GM19193 (cell line): Measurements from ENCODE around the gene MFSD2A.

Source experiments
- POLR2A ChIP-seq: IDR thresholded peaks from 4 replicates; pipeline ENCODE4 v1.6.1; 2011; ENCODE audit not compliant: insufficient read depth, insufficient read length; ENCODE audit errors: extremely low read depth

Gene MFSD2A

DNA sequence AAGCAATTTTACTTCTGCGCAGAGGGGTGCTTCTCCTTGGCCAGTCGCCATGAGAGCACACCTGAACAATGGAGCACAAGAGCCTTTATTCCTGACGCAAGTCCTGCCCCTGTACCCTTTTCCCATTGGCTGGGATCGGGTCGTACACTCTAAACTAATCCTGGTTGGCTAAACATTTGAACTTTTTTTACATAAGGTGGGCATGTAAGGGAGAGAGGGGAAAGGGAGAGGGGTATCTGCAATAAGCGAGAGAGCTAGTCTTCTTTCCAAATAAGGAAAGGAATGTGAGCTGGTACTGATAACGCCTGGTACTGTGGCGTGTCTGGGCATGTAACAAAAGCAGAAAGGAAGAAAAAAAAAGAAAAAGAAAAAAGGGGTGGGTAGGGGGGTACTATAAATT, 21.8 kb downstream of the MFSD2A start:
- no peak for TF ChIP-seq POLR2A

- no peak for TF ChIP-seq POLR2A
Observed at GRCh38 chr1:39977202-39977601, 22.3 kb downstream of the MFSD2A start.

DNA sequence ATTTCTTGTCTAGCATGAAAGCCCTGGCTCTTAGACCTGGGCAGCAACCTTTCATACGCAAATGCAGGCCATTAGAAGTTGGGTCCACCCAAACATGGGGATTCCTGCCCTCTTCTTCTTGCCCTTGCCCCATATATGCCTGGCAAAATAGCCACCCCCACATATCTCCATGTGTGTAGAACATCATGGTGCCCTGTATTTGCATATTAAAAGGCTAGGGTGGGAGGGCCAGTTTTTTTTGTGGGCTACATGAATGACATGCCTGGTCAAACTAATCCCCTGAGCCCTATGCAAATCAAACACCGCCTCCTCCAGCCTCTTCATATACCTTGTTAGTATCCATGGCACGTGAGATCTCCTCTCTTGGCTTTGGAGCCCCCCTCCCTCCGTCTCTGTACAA, 24.7 kb downstream of the MFSD2A start:
- no peak for TF ChIP-seq POLR2A

- no peak for TF ChIP-seq POLR2A
Observed at GRCh38 chr1:39980555-39981313, 25.8 kb downstream of the MFSD2A start.

GRCh38 chr1:39981385-39981784, 26.4 kb downstream of the MFSD2A start:
- no peak for TF ChIP-seq POLR2A

- no peak for TF ChIP-seq POLR2A
Observed at GRCh38 chr1:39981945-39982344, 27.0 kb downstream of the MFSD2A start.

- no peak for TF ChIP-seq POLR2A
Observed at GRCh38 chr1:39984951-39985350, 30.0 kb downstream of the MFSD2A start.

GRCh38 chr1:39987869-39988268, 32.9 kb downstream of the MFSD2A start:
- TF ChIP-seq POLR2A = no peak

- TF ChIP-seq POLR2A = no peak
Observed at GRCh38 chr1:39988618-39989343, 33.8 kb downstream of the MFSD2A start.

DNA sequence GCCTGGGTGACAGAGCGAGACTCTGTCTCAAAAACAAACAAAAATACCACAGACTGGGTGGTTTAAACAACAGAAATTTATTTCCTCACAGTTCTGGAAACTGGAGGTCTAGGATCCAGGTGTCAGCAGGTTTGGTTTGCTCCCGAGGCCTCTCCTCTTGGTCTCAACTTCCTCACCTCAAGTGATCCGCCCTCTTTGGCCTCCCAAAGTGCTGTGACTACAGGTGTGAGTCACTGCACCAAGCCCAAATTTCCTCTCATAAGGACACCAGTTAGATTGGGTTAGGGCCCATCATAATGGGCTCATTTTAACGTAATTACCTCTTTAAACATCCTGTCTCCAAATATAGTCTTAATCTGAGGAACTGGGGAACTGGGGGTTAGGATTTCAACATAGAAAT, 35.5 kb downstream of the MFSD2A start:
- no peak for TF ChIP-seq POLR2A

- TF ChIP-seq POLR2A = no peak
Observed at GRCh38 chr1:39992234-39992633, 37.3 kb downstream of the MFSD2A start.

- no peak for TF ChIP-seq POLR2A
Observed at GRCh38 chr1:39992888-39993287, 37.9 kb downstream of the MFSD2A start.

- TF ChIP-seq POLR2A = no peak
Observed at GRCh38 chr1:39995973-39996393, 41.0 kb downstream of the MFSD2A start.

DNA sequence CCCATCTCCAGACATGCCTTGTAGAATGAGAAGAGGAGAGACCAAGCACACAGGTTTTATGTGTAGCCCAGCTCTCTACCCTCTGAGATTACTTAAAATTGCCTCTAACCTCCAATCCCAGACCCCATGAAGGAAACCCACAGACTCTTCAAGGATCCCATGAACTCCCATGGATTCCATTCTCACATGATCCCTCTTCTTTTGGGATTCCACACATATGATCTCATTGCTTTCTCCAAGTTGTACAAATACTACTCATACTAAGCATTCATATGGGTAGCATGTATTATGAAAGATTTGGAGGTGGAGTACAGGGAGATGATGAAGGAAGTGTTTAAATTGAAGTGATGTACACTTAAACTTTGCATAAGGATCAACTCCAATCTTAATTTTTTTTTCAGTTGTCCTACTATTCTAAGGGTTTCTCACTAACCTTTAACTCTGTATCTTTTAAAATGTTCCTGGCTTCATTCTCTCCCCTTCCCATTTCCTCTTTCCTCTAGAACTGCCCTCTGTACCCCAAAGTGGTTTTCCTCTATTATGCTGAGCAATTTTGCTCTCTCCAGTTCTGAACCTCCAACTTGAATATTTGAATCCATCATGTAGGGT, 41.6 kb downstream of the MFSD2A start:
- TF ChIP-seq POLR2A = no peak

GRCh38 chr1:40001456-40001855, 46.5 kb downstream of the MFSD2A start:
- no peak for TF ChIP-seq POLR2A

GRCh38 chr1:40003156-40004093, 48.5 kb downstream of the MFSD2A start:
- no peak for TF ChIP-seq POLR2A

DNA sequence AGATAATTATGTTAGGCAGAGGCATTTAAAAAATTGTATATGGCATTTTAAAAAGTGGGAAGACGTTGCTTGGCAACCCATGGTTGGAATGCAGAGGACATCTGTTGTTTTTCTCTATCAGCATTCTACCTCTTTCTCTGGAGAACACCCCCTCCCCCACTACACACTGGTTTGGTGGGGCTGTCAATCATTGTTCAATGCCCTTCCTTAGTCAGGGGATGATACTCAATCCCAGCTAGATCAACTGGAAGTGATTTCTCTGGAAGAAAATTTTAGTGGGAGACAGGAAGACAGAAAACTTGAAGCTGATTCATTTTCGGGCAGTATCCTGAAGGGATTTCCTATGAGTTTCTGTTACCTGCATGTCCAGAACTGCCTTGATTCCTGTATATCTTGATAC, 49.9 kb downstream of the MFSD2A start:
- no peak for TF ChIP-seq POLR2A
